ENCODE results near the gene SLU7. TPM values are rescaled to one million over a fixed set of nuclear protein-coding genes. Genes with fewer than 3 reads are reported as not detected.

Gene SLU7
- total RNA-seq, 1 experiment from 2014 or later, result 33.3 TPM

- Mint-ChIP-seq H3K36me3 (ENCODE audit: insufficient read depth in 1 of 3, low read depth in 3 of 3) (peaks cover 12 to 23% (median 18%) of the 10 kb centered on the region in 3 experiments; a peak in 6 of 7 replicates), H3K27me3 (ENCODE audit: low read depth) (0 out of 2 replicates have a peak, but pooled peaks cover 1% of the 10 kb centered on the region), H3K4me3 (no peak overlapping the region), H3K27ac (no peak overlapping the region), H3K4me1 (no peaks in the 10 kb centered on the region), H3K9me3 (peaks cover 15 to 20% of the 10 kb centered on the region in 2 experiments)
- Histone ChIP-seq H3K18ac (ENCODE audit: insufficient read length, low read depth, low read length) (no peak overlapping the region), H4K8ac (replicated peaks; ENCODE audit: insufficient read length, low read depth, low read length) (no peak overlapping the region), H3K14ac (ENCODE audit: insufficient read depth, low read length) (no peak overlapping the region), H3K79me2 (ENCODE audit: insufficient read depth, low read length) (no peaks in the 10 kb centered on the region), H2BK20ac (ENCODE audit: low read depth, low read length, poor library complexity, severe bottlenecking) (no peak overlapping the region), H3T11ph (ENCODE audit: low read length) (no peak overlapping the region), H3K23me2 (ENCODE audit: insufficient read length, low read depth, low read length, poor library complexity, severe bottlenecking) (no peaks in the 10 kb centered on the region), H3K23ac (ENCODE audit: insufficient read length, low read depth, low read length) (no peak overlapping the region), H2BK12ac (ENCODE audit: insufficient read length, low read depth, low read length) (no peak overlapping the region), H4K91ac (ENCODE audit: insufficient read length, low read depth, low read length) (no peak overlapping the region), H2AFZ (ENCODE audit: low read length) (no peak overlapping the region), H2AK5ac (ENCODE audit: insufficient read length, low read length) (no peak overlapping the region), H3K27me3 (ENCODE audit: insufficient read depth, low read length) (no peaks in the 10 kb centered on the region), H4K20me1 (ENCODE audit: control insufficient read depth, insufficient read depth, insufficient read length) (no peaks in the 10 kb centered on the region), H3K27ac (ENCODE audit: insufficient read length, low read depth, low read length) (no peak overlapping the region), H3K4ac (ENCODE audit: low read depth, low read length) (no peak overlapping the region), H3K9me3 (ENCODE audit: control insufficient read depth, low read depth, low read length) (no peaks in the 10 kb centered on the region), H2BK15ac (ENCODE audit: low read depth, low read length) (no peak overlapping the region), H3K4me1 (ENCODE audit: insufficient read depth, low read length) (no peaks in the 10 kb centered on the region), H2BK120ac (ENCODE audit: low read depth, low read length, poor library complexity, severe bottlenecking) (no peak overlapping the region), H3K56ac (ENCODE audit: insufficient read length, low read depth, low read length) (no peak overlapping the region), H3K9ac (ENCODE audit: extremely low read depth, insufficient read length, low read length) (no peak overlapping the region), H4K5ac (ENCODE audit: insufficient read length, low read depth, low read length) (no peak overlapping the region), H3K79me1 (ENCODE audit: insufficient read depth, low read depth, low read length, poor library complexity, severe bottlenecking) (no peaks in the 10 kb centered on the region), H2BK5ac (ENCODE audit: insufficient read length, low read length) (no peak overlapping the region), H3K4me2 (ENCODE audit: insufficient read depth, insufficient read length, low read length) (no peak overlapping the region)
- DNase-seq, result no peak
- TF ChIP-seq, protein P1, sequence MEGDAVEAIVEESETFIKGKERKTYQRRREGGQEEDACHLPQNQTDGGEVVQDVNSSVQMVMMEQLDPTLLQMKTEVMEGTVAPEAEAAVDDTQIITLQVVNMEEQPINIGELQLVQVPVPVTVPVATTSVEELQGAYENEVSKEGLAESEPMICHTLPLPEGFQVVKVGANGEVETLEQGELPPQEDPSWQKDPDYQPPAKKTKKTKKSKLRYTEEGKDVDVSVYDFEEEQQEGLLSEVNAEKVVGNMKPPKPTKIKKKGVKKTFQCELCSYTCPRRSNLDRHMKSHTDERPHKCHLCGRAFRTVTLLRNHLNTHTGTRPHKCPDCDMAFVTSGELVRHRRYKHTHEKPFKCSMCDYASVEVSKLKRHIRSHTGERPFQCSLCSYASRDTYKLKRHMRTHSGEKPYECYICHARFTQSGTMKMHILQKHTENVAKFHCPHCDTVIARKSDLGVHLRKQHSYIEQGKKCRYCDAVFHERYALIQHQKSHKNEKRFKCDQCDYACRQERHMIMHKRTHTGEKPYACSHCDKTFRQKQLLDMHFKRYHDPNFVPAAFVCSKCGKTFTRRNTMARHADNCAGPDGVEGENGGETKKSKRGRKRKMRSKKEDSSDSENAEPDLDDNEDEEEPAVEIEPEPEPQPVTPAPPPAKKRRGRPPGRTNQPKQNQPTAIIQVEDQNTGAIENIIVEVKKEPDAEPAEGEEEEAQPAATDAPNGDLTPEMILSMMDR (conservative IDR thresholded peaks at IDR 0.05), result no peak
- WGBS (ENCODE audit: extremely low coverage, insufficient read length, low lambda C conversion rate), result no CpG with 5 or more reads among the region's 1 CpG
These were observed 31.4 kb downstream of the SLU7 start for GRCh38 chr5:160387445-160387844.

Data from H9 (cell line).